CD4-positive, alpha-beta T cell treated with Interleukin-10 for 1 hour (primary cell): ENCODE measurements around the gene SNX17.
"Not testable (repeated sequence)": the region's sequence is repeated elsewhere in the genome, so short reads cannot be mapped to it uniquely, and the experiment has no call there.

Source experiments
- DNase-seq: peaks from one replicate; pipeline ENCODE4 v3.0.0-alpha.2; 2020

Gene SNX17

GRCh38 chr2:27370026-27370815, at the start of gene SNX17, which contains the start of gene EIF2B4:
TSS of gene SNX17 (plus strand) at chr2:27370616. CDS start at chr2:27370744, 128 bp downstream.
TSS of gene EIF2B4 (minus strand) at chr2:27370338. CDS start at chr2:27370314, 24 bp downstream.
- peak; percentile 100 for DNase-seq

DNA sequence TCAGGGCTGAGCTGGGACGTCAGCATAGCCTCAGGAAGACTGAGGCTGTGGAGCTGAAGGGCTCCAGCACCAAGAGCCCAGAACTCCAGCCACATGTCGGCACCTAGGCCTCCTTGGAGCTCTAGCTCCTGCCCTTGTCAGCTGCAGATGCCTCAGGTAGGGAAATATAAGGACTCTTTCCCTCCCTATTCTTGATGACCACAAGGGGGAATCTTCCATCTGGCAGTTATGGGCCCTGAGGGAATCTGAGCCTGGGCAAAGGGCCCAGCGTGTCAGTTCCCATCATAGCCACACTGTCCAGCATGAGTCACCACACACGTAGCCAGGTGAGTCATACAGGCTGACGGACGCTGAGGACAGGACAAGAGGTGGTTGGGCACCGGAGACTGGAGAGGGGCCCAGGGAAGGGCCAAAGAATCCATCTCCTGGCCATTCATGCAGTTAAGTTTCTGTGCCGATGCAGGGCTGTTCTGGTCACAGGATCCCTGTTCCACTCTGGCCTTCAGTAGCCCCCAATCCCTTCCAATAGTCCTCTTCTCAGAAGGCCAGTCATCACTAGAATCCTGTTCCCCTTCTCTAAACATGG, 49.4 kb upstream of the SNX17 start:
- no peak for DNase-seq

DNA sequence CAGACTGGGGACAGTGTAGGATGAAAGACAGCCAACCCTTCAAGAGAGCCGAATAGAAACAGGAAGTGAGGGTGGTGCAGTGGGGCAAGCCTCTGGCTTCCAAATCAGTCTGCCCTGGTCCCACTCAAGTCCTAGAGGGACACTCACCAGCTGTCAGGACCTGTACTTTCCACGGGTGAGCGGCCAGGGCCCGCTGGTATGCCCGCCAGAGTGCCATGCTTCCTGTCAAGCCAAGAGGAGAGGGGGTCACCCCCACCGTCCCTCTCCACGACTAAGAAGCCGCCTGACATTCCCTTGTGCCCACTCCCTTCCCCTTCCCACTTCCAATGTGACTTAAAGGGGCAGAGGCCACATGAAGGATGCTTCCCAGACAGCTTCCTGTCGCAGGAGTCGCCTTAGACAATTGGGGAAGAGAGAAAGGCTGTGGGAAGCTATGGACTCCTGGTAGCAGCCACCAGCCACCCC, 48.1 kb upstream of the SNX17 start:
- peak; percentile 12 for DNase-seq

- peak; percentile 89 for DNase-seq
Observed at GRCh38 chr2:27322766-27323595, 47.4 kb upstream of the SNX17 start, which contains the start of gene MPV17. TSS of gene MPV17 (minus strand) at chr2:27323097. CDS start at chr2:27322517, 580 bp downstream.

DNA sequence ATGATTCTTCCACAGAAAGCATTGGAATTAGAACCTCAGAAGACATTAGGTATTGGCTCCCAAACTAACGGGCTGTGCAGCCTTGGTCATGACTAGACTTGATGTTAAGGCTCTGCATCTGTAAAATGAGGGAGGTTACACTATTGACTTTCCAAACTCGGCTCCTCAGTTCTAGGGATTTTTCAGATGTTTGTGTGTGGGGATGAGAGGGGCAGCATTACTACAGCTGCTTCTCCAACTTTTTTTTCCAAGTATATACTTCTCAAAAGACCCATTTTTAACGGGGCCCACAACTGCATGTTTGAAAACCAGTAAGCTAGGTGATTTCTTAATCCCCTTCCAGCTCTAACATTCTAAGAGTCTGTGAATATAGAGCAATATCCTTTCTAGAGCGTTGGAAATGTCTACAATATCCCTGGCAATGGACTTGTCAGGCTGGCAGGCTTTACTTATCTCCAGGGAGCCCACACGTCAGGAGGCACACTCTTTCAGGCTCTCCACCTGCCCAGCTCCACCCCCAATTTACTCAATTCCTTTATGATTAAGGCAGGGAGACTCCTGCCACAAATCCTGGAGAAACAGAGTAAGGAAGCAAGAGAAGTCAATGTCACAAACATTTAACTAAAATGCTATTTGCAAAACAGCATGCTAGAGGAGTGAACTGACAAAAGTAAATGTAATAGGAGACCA, 46.7 kb upstream of the SNX17 start:
- no peak for DNase-seq

DNA sequence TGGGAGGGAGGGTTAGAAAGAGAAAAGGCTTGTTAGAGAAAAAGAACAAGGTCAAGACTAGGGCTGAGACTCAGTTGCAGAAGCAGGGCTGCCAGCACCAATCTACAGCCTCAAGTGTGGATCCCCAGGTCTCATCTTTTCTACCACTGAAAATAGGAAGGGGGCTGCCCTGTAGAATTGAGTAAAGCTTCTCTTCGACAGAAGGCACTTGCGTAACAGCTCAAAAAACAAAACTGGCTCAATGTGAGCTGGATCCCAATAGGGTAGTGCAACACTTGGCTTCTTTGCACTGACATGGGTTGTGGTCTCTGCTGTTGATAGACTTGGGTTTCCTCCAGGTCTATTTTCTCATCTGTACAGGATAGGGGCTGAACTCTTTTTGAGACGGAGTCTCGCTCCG, 45.7 kb upstream of the SNX17 start:
- no peak for DNase-seq

DNA sequence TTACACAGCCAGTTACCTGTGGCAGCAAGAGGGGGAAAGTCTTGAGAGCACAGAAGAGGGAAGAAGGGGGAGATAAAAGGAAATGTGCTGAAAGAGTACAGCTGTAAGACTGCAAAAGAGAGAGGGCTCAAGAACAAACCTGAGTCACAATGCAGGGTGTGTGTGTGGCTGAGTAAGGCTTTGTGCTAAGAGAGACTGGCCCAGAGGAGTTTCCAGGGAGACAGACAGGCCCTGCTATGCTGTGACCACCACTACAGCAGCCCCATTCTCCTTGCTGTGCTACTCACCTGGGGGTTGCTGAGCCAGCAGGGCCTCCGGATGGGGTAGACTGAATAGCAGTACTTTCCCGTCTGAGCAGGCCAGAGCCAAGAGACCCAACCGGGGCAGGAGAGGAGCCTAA, 35.1 kb upstream of the SNX17 start:
- DNase-seq, result no peak

GRCh38 chr2:27336173-27336572, 34.2 kb upstream of the SNX17 start:
- no peak for DNase-seq

DNA sequence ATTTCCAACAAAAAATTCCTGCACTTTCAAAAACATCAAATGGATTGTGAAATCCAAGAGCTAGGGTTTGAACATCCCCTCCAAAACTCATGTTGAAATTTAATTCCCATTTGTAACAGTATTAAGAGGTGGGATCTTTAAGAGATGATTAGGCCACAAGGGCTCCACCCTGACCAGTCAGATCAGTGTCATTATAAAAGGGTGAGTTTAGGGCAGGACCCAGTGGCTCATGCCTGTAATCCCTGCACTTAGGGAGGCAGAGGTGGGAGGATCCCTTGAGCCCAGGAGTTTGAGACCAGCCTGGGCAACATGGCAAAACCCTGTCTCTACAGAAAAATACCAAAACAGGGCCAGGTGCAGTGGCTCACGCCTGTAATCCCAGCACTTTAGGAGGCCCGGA, 22.8 kb upstream of the SNX17 start:
- no peak for DNase-seq

- no peak for DNase-seq
Observed at GRCh38 chr2:27350106-27350693, 20.2 kb upstream of the SNX17 start.

DNA sequence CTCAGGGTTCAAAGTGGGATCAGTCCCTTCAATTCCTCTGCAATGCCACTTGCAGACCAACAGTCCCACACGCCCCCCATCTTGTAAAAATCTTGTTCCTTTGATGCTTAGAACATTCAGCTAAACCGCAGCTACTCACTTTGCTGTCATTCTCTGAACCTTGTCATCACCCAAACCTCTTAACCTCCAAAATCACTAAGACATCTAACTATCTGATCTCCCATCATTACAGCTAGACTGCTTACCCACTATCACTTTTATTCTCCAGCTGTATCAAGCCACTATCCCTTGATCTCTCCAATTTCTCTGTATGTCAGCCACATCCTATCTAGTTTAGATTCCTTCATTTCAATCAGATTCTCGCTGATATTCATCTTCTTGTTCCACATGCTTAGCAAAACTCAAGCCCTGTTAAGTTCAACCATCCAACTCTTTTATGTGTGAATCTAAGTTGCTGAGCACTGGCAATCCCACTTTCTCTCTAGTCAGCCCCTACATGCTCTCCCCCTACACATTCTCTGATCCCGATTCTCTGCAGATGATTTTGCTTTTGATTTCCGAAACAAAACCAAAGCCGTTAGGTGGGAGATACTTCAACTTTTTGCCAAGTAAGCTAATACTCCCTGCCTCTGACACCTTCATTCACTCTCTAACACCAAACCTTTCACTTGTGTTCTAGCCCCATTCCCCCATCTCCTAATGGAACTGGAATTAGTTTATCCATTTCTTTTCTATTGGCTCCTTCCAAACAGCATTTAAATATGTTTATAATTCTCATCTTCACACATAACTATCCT, 18.4 kb upstream of the SNX17 start:
- DNase-seq, result peak; percentile 8

- DNase-seq, result not testable (repeated sequence)
Observed at GRCh38 chr2:27353386-27353761, 17.0 kb upstream of the SNX17 start.

DNA sequence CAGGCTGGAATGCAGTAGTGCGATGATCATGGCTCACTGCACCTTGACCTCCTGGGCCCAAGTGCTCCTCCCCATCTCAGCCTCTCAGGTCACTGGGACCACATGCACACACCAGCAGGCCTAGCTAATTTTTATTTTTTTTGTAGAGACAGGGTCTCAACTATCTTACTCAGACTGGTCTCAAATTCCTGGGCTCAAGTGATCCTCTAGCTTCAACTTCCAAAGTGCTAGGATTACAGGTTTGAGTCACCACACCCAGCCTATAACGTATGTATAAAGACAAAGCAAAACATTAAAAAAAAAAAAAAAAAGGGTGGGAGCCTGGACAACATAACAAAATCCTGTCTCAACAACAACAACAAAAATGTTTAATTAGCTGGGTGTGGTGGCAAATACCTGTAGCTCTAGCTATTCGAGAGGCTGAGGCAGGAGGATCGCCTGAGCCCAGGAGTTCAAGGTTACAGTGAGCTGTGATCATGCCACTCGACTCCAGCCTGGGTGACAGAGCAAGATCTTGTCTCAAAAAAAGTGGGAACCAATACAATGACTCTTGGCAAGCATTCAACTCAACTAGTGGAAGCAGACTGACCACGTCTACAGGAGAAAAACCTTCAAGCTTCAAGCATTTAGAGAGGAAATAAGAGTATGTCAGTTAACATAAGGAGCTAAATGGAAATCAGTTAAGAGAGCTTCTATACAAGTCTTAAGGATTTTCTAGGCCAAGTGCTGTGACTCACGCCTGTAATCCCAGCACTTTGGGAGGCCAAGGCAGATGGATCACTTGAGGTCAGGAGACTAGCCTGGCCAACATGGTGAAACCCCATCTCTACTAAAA, 16.4 kb upstream of the SNX17 start:
- DNase-seq, result no peak

- no peak for DNase-seq
Observed at GRCh38 chr2:27354597-27354927, 15.9 kb upstream of the SNX17 start.

GRCh38 chr2:27356056-27356381, 14.4 kb upstream of the SNX17 start:
- DNase-seq, result no peak

- peak; percentile 94 for DNase-seq
Observed at GRCh38 chr2:27356382-27357181, 13.8 kb upstream of the SNX17 start, which contains the start of gene GTF3C2. TSS of gene GTF3C2 (minus strand) at chr2:27356764. CDS start at chr2:27343554, 13,210 bp downstream.

DNA sequence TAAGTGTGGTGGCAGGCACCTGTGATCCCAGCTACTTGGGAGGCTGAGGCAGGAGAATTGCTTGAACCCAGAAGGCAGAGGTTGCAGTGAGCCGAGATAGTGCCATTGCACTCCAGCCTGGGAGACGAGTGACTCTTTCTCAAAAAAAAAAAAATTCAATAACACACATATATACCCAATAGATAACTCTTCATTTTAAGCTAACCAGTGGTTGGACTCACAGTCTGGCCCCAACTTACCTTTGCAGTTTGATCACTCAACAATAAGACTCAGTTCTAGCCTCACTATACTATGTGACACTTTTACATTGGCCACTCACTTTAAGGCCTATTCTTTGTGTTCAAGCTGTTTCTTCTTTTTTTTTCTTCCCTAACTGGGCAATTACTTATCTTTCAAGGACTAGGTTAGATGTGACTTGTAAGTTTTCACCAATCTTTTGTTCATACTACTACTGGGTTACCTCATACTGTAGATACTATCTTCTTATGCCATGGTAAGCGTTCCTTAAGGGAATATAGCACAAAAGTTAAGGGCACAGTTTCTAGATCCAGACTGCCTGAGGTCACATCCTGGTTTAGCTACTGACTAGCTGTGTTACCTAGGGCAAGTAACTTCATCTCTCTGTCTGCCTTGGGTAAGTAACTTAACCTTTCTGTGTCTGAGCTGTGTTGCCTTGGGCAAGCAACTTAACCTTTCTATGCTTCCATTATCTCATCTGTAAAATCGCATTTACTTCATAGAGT, 7.6 kb upstream of the SNX17 start:
- no peak for DNase-seq

GRCh38 chr2:27363933-27364332, 6.5 kb upstream of the SNX17 start:
- no peak for DNase-seq

DNA sequence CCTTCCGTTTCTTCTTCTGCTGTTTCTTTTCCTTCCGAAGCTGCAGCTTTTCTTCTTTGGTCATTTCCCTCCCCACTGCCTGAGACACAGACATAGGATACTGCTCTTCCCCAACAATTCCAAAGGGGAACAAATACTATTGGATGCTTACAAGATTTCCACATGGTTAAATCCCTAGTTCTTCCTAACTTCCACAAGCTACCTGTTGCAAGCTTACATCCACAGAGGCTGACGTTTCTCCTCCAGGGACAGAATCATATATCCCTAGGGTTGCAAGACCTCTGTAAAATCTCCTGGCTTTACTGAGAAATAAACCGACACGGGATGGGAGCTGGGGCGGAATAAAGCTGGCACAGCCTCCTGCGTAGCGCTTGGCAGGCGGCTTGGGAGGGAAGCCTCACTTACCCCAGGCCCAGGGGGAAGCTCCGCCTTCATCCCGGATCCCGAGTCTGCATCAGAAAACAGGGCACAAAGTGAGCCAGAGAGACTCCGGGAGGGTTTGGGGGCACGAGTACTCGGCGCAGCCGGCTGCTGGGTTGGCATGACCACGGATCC, 868 bp upstream of the SNX17 start:
- DNase-seq, result no peak
